Mucosa of descending colon (tissue), 3 donors: ENCODE data around the gene GTF2A1L. TPM values are rescaled to one million over a fixed set of nuclear protein-coding genes. Genes with fewer than 3 reads are reported as not detected.
"Not testable (repeated sequence)": the region's sequence is repeated elsewhere in the genome, so short reads cannot be mapped to it uniquely, and the experiment has no call there.

ENCODE experiments used
- ATAC-seq: fragments of 200-7000 bp; cut with Tn5 transposase; one replicate; pipeline ENCODE4 v1.9.1; 2020; ENCODE audit warnings: mild to moderate bottlenecking, moderate library complexity
- DNase-seq, 3 donors: peaks; one replicate each; pipeline ENCODE4 v3.0.0-alpha.2; 2020
- H3K36me3 ChIP-seq: fragments of 200-600 bp; one replicate; pipeline ENCODE4 v1.8.0; 2021; ENCODE audit warnings: low read depth, mild to moderate bottlenecking
- H3K4me1 ChIP-seq: fragments of 200-600 bp; one replicate; pipeline ENCODE4 v1.8.0; 2021; ENCODE audit warnings: low read depth, mild to moderate bottlenecking
- H3K4me3 ChIP-seq: fragments of 200-600 bp; one replicate; pipeline ENCODE4 v1.8.0; 2021; ENCODE audit warnings: mild to moderate bottlenecking
- H3K9me3 ChIP-seq: fragments of 200-600 bp; one replicate; pipeline ENCODE4 v1.8.0; 2021; ENCODE audit warnings: mild to moderate bottlenecking
- intact Hi-C, 2 donors: fragments of 100-400 bp; cut with DNase I in 1 of 2; cut with micrococcal nuclease in 1 of 2; formaldehyde crosslinking; loops; one replicate each; pipeline versions ENCODE4 v1.11.0 to v1.11.1; 2022; cut with DNase I, micrococcal nuclease
- total RNA-seq, 3 donors: library from RNA; stranded (reverse); fragmentation: NEBNext Ultra II Directional in 2 of 3; extraction: Animal tissue kit (Norgen Biotek cat#: 25700) in 2 of 3; gene quantifications; one replicate each; pipeline versions ENCODE4 v1.2.1 to v1.2.4, GENCODE V29; 2021 to 2023
- TF ChIP-seq, protein P1 (sequence below): fragments of 200-600 bp; IDR thresholded peaks from one replicate; pipeline ENCODE4 v1.8.0; 2022; ENCODE audit warnings: antibody characterized with exemption, mild to moderate bottlenecking
- donor health status: DM: no; HTN: no; CAD: no; lungs with moderate emphysema.
- donor health status: DM: no; HTN: no; CAD: no.
- donor health status: DM: no; HTN: yes; CAD: no.

GTF2A1L gene
- total RNA-seq, 3 donors from 2014 or later: 0.77 to 8.6 TPM; not detected in 1

GRCh38 chr2:48588745-48589144, 28.9 kb upstream of the GTF2A1L start:
- TF ChIP-seq, protein P1, sequence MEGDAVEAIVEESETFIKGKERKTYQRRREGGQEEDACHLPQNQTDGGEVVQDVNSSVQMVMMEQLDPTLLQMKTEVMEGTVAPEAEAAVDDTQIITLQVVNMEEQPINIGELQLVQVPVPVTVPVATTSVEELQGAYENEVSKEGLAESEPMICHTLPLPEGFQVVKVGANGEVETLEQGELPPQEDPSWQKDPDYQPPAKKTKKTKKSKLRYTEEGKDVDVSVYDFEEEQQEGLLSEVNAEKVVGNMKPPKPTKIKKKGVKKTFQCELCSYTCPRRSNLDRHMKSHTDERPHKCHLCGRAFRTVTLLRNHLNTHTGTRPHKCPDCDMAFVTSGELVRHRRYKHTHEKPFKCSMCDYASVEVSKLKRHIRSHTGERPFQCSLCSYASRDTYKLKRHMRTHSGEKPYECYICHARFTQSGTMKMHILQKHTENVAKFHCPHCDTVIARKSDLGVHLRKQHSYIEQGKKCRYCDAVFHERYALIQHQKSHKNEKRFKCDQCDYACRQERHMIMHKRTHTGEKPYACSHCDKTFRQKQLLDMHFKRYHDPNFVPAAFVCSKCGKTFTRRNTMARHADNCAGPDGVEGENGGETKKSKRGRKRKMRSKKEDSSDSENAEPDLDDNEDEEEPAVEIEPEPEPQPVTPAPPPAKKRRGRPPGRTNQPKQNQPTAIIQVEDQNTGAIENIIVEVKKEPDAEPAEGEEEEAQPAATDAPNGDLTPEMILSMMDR: no peak
- Histone ChIP-seq H3K4me3 (no peak overlapping the region), H3K36me3 (no peaks in the 10 kb centered on the region), H3K9me3 (no peaks in the 10 kb centered on the region), H3K4me1 (no peaks in the 10 kb centered on the region)
- no peak for ATAC-seq
- no peak for DNase-seq
- intact Hi-C loops: no loop called here

GRCh38 chr2:48589170-48589767, 28.4 kb upstream of the GTF2A1L start:
- no peaks in the 10 kb centered on the region for H3K36me3 ChIP-seq
- no peak for ATAC-seq
- H3K9me3 ChIP-seq: no peaks in the 10 kb centered on the region
- TF ChIP-seq, protein P1: no peak
- peak in 1 of 3 donors; percentile 9 for DNase-seq
- no peak overlapping the region for H3K4me3 ChIP-seq
- H3K4me1 ChIP-seq: no peaks in the 10 kb centered on the region
- intact Hi-C loops: no loop called here

DNA sequence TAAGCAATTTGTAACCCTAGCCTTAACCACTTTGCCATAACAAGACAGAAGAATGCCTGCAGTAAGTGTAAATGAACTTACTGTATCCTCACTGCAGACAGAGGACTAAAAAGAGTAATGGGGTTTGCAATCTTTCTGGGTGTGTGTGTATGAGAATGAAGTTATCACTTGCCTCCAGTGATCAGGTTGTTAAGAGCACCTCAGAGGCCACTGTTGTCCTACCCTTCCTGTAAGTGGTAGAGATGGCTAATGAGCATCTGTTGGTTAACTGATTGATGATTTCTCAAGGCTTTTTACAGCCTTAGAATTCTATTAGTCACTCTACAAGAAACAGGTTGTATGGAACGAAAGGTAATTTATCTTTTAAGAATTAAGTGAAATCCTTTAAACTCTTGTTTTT, 27.6 kb upstream of the GTF2A1L start:
- Histone ChIP-seq H3K36me3 (no peaks in the 10 kb centered on the region), H3K4me3 (no peak overlapping the region), H3K4me1 (no peaks in the 10 kb centered on the region), H3K9me3 (no peaks in the 10 kb centered on the region)
- TF ChIP-seq, protein P1: no peak
- ATAC-seq (no peak), DNase-seq (no peak)
- intact Hi-C loops: no loop called here

- no peak for ATAC-seq
- Histone ChIP-seq H3K36me3 (no peaks in the 10 kb centered on the region), H3K9me3 (no peaks in the 10 kb centered on the region), H3K4me1 (no peaks in the 10 kb centered on the region), H3K4me3 (no peak overlapping the region)
- TF ChIP-seq, protein P1: no peak
- intact Hi-C loops: no loop called here
- no peak for DNase-seq
Measured at GRCh38 chr2:48592067-48592466, 25.6 kb upstream of the GTF2A1L start.

DNA sequence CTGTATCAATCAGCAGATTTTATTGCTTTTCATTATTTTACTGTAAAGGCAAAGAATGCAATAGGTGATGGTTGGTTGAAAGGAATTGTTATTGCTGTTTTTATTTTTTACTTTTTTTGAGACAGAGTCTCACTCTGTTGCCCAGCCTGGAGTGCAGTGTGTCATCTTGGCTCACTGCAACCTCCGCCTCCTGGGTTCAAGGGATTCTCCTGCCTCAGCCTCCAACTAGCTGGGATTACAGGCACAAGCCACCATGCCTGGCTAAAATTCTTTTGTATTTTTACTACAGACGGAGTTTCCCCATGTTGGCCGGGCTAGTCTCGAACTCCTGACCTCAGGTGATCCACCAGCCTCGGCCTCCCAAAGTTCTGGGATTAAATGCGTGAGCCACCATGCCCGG, 20.9 kb upstream of the GTF2A1L start:
- H3K4me1 ChIP-seq, H3K36me3 ChIP-seq, H3K4me3 ChIP-seq, H3K9me3 ChIP-seq, intact Hi-C loops, DNase-seq, ATAC-seq: not testable (repeated sequence)

DNA sequence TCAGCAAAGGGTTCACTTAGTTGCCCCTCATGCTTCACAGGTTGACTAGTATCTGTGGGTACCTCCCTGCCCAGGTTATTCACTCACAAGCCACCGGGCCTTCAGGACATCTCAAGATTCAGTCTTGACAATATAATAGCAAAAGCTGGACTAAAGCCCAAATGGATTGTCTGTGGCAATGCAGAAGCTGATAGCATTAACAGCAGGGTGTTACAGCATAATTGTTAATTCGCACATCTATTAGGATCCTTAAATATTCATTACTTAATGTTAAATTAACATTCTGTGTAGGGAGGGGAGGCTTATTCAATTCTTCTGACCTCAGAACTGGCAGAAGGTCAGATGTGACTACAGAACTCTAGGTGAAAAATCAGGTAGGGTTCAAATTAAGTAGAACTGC, 20.2 kb upstream of the GTF2A1L start:
- Histone ChIP-seq H3K4me3 (no peak overlapping the region), H3K9me3 (no peaks in the 10 kb centered on the region), H3K36me3 (no peaks in the 10 kb centered on the region), H3K4me1 (no peaks in the 10 kb centered on the region)
- no peak for ATAC-seq
- TF ChIP-seq, protein P1: no peak
- intact Hi-C loops: no loop called here
- no peak for DNase-seq
